Astrocyte (in vitro differentiated cells and primary cell): ENCODE results near the gene SMO. TPM values are rescaled to one million over a fixed set of nuclear protein-coding genes. Genes with fewer than 3 reads are reported as not detected.

ENCODE experiments used
- DNase-seq: peaks from one replicate; pipeline ENCODE4 v3.0.0-alpha.2; 2010; ENCODE audit warnings: low read depth
- FAIRE-seq: peaks from 2 replicates; lab custom pipeline; 2011; peaks lifted over from hg19 to GRCh38; lab: Jason Lieb, UNC
- H2AFZ ChIP-seq: 2 replicates; pipeline ENCODE4 v1.6.0; 2012; ENCODE audit warnings: low read depth, low read length, inconsistent platforms
- H3K27ac ChIP-seq: 2 replicates; pipeline ENCODE4 v1.5.1; 2011; ENCODE audit warnings: low read depth, low read length, inconsistent platforms
- H3K27me3 ChIP-seq: 2 replicates; pipeline ENCODE4 v1.6.0; 2011; ENCODE audit warnings: low read length, inconsistent platforms; ENCODE audit not compliant: insufficient read depth
- H3K36me3 ChIP-seq: 2 replicates; pipeline ENCODE4 v1.5.1; 2011; ENCODE audit warnings: low read length, inconsistent platforms; ENCODE audit not compliant: insufficient read depth
- H3K4me1 ChIP-seq: 2 replicates; pipeline ENCODE4 v1.5.1; 2011; ENCODE audit warnings: low read length, inconsistent platforms; ENCODE audit not compliant: insufficient read depth
- H3K4me2 ChIP-seq: 2 replicates; pipeline ENCODE4 v1.6.0; 2012; ENCODE audit warnings: low read length, inconsistent platforms
- H3K4me3 ChIP-seq: 2 replicates; pipeline ENCODE4 v1.5.1; 2011; ENCODE audit warnings: low read depth, mild to moderate bottlenecking, low read length, inconsistent platforms; ENCODE audit not compliant: insufficient read depth
- H3K79me2 ChIP-seq: 2 replicates; pipeline ENCODE4 v1.6.0; 2012; ENCODE audit warnings: mild to moderate bottlenecking, low read length, inconsistent platforms; ENCODE audit not compliant: insufficient read depth
- H3K9ac ChIP-seq: 2 replicates; pipeline ENCODE4 v1.6.0; 2012; ENCODE audit warnings: mild to moderate bottlenecking, low read length, inconsistent platforms
- H3K9me3 ChIP-seq: 2 replicates; pipeline ENCODE4 v1.5.1; 2012; ENCODE audit warnings: low read depth, mild to moderate bottlenecking, low read length, inconsistent platforms; ENCODE audit not compliant: insufficient read depth
- H4K20me1 ChIP-seq: 2 replicates; pipeline ENCODE4 v1.6.0; 2012; ENCODE audit warnings: low read length, inconsistent platforms; ENCODE audit not compliant: insufficient read depth
- H3K27ac Mint-ChIP-seq: one replicate; pipeline ENCODE4 v1.8.0; 2021; ENCODE audit warnings: mild to moderate bottlenecking, mixed read lengths; ENCODE audit not compliant: unreplicated experiment
- H3K27me3 Mint-ChIP-seq: one replicate; pipeline ENCODE4 v1.8.0; 2021; ENCODE audit warnings: low read depth, mixed read lengths; ENCODE audit not compliant: unreplicated experiment
- H3K36me3 Mint-ChIP-seq: one replicate; pipeline ENCODE4 v1.8.0; 2021; ENCODE audit warnings: low read depth, mixed read lengths; ENCODE audit not compliant: unreplicated experiment
- H3K4me1 Mint-ChIP-seq: one replicate; pipeline ENCODE4 v1.8.0; 2021; ENCODE audit warnings: low read depth, mixed read lengths; ENCODE audit not compliant: unreplicated experiment
- H3K4me3 Mint-ChIP-seq: one replicate; pipeline ENCODE4 v1.8.0; 2021; ENCODE audit warnings: mild to moderate bottlenecking, moderate library complexity, mixed read lengths; ENCODE audit not compliant: unreplicated experiment
- H3K9me3 Mint-ChIP-seq: one replicate; pipeline ENCODE4 v1.8.0; 2021; ENCODE audit warnings: mild to moderate bottlenecking, mixed read lengths; ENCODE audit not compliant: unreplicated experiment
- EZH2 ChIP-seq: IDR thresholded peaks from 2 replicates; pipeline ENCODE4 v1.6.1; 2012; ENCODE audit warnings: mild to moderate bottlenecking, low read length, inconsistent platforms; ENCODE audit not compliant: insufficient read depth
- total RNA-seq: library from RNA; stranded (reverse); gene quantifications from 2 replicates; pipeline ENCODE4 v1.2.1, GENCODE V29; 2021
- TF ChIP-seq, protein P1 (sequence below): IDR thresholded peaks from 2 replicates; pipeline ENCODE4 v1.5.1; 2011; ENCODE audit warnings: low read depth, mild to moderate bottlenecking, inconsistent platforms, low read length, moderate library complexity; ENCODE audit not compliant: insufficient read depth

SMO gene
- total RNA-seq, 1 donor from 2014 or later = 20.0 TPM

DNA sequence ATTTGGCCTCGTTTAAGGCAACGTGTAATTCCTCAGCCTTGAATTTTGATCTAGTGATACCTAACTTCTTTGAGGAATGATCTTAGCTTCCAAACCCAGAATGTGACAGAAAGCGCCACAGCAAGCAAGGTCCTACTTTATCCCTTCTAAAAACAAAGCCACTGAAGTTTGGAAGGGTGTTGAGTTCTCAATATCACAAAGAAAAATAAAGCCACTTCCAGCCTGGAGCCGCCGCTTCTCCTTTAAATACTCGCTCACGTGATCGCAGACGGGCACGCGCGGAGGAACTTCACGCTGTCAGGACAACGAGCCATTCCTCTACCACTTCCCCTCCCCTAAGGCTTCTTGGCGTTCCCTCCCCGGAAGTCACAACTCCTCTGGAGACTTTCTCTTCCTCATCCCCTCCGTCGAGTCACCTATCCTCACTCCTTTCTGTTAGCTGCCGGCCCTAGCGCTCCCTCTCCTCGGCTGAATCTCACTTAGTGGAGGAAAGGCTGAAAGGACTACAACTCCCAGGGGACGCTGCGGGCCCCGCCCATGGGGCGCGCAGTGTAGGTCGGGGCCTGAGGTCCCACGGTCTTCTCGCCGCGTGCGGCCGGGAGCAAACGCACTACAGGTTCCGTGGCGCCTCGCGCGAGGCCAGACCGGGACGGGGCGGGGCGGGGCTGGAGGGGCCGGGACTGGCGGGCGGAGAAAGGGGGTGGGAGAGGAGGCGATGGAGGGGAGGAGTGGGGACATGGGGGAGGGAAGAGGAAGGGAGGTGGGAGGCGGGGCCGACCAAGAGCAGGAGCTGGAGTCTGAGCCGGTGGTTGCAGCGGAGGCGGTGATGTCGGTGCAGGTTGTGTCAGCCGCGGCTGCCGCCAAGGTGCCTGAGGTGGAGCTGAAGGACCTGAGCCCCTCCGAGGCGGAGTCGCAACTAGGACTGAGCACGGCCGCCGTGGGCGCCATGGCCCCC is 36.1 kb downstream of the SMO start, which contains the start of gene AHCYL2:
Gene AHCYL2 (plus strand): TSS at position 780 of the 955 bp plus-strand sequence.
- TF ChIP-seq EZH2 = no peak
- TF ChIP-seq, protein P1, sequence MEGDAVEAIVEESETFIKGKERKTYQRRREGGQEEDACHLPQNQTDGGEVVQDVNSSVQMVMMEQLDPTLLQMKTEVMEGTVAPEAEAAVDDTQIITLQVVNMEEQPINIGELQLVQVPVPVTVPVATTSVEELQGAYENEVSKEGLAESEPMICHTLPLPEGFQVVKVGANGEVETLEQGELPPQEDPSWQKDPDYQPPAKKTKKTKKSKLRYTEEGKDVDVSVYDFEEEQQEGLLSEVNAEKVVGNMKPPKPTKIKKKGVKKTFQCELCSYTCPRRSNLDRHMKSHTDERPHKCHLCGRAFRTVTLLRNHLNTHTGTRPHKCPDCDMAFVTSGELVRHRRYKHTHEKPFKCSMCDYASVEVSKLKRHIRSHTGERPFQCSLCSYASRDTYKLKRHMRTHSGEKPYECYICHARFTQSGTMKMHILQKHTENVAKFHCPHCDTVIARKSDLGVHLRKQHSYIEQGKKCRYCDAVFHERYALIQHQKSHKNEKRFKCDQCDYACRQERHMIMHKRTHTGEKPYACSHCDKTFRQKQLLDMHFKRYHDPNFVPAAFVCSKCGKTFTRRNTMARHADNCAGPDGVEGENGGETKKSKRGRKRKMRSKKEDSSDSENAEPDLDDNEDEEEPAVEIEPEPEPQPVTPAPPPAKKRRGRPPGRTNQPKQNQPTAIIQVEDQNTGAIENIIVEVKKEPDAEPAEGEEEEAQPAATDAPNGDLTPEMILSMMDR = no peak
- DNase-seq (peak; percentile 94), FAIRE-seq (no peak)
- no peaks in the 10 kb centered on the region for H3K27me3 ChIP-seq
- no peaks in the 10 kb centered on the region for H3K4me1 ChIP-seq
- H3K36me3 ChIP-seq = no peaks in the 10 kb centered on the region
- peak within 1 kb of the TSS; percentile 89 for H3K27ac ChIP-seq
- H3K36me3 Mint-ChIP-seq = no peaks in the 10 kb centered on the region
- H3K4me3 Mint-ChIP-seq = peak within 1 kb of the TSS; percentile 91
- peak within 1 kb of the TSS; percentile 94 for H3K27ac Mint-ChIP-seq
- peaks cover 16% of the 10 kb centered on the region for H4K20me1 ChIP-seq
- peak within 1 kb of the TSS; percentile 84 for H3K9ac ChIP-seq
- H3K79me2 ChIP-seq = peaks cover 12% of the 10 kb centered on the region
- H3K27me3 Mint-ChIP-seq = no peaks in the 10 kb centered on the region
- H3K4me1 Mint-ChIP-seq = peaks cover 4% of the 10 kb centered on the region
- H2AFZ ChIP-seq = peak within 1 kb of the TSS; percentile 91
- peak within 1 kb of the TSS; percentile 95 for H3K4me2 ChIP-seq
- no peaks in the 10 kb centered on the region for H3K9me3 ChIP-seq
- H3K4me3 ChIP-seq = peak within 1 kb of the TSS; percentile 80
- H3K9me3 Mint-ChIP-seq = no peaks in the 10 kb centered on the region

- Mint-ChIP-seq H3K36me3 (no peaks in the 10 kb centered on the region), H3K4me3 (peak overlapping the region; percentile 91), H3K4me1 (peaks cover 4% of the 10 kb centered on the region), H3K9me3 (no peaks in the 10 kb centered on the region), H3K27ac (peak overlapping the region; percentile 38), H3K27me3 (no peaks in the 10 kb centered on the region)
- H3K79me2 ChIP-seq = peaks cover 12% of the 10 kb centered on the region
- peak overlapping the region; percentile 80 for H3K4me3 ChIP-seq
- H3K27me3 ChIP-seq = no peaks in the 10 kb centered on the region
- H3K27ac ChIP-seq = peak overlapping the region; percentile 45
- peak overlapping the region; percentile 84 for H3K9ac ChIP-seq
- no peaks in the 10 kb centered on the region for H3K4me1 ChIP-seq
- peak overlapping the region; percentile 91 for H2AFZ ChIP-seq
- no peak for FAIRE-seq
- H3K4me2 ChIP-seq = peak overlapping the region; percentile 95
- H4K20me1 ChIP-seq = peaks cover 16% of the 10 kb centered on the region
- H3K36me3 ChIP-seq = no peaks in the 10 kb centered on the region
- no peaks in the 10 kb centered on the region for H3K9me3 ChIP-seq
- peak; percentile 13 for DNase-seq
- no peak for TF ChIP-seq EZH2
- TF ChIP-seq, protein P1 = no peak
These were observed 36.9 kb downstream of the SMO start for GRCh38 chr7:129225206-129225930.
